BJ (cell line): ENCODE data around the gene CLRN3. TPM values are rescaled to one million over a fixed set of nuclear protein-coding genes. Genes with fewer than 3 reads are reported as not detected.

ENCODE experiments used
- CTCF ChIA-PET: fragments of 350-600 bp; formaldehyde crosslinking; extraction: SDS; loops from one replicate; lab custom pipeline; 2021; ENCODE audit warnings: antibody characterized with exemption, inconsistent platforms; lab: Yijun Ruan, JAX
- POLR2A ChIA-PET: fragments of 300-600 bp; sonication (Branson Sonifier 250); formaldehyde crosslinking; extraction: SDS; loops from one replicate; lab custom pipeline; 2021; ENCODE audit warnings: antibody characterized with exemption; lab: Charles Lee
- DNase-seq: peaks from one replicate; pipeline ENCODE4 v3.0.0-alpha.2; 2011; ENCODE audit warnings: low read depth
- H3K27me3 ChIP-seq: 2 replicates; pipeline ENCODE4 v1.6.0; 2011; ENCODE audit warnings: low read length; ENCODE audit not compliant: control insufficient read depth, insufficient read depth
- H3K36me3 ChIP-seq: 2 replicates; pipeline ENCODE4 v1.5.1; 2011; ENCODE audit warnings: low read length; ENCODE audit not compliant: control insufficient read depth, insufficient read depth
- H3K4me3 ChIP-seq: 2 replicates; pipeline ENCODE4 v1.5.1; 2011; ENCODE audit warnings: low read depth, mild to moderate bottlenecking, control low read depth, low read length
- polyA plus RNA-seq: library from polyadenylated mRNA; depleted of rRNA; stranded (reverse); fragments of >200 nt; gene quantifications from 2 replicates; pipeline ENCODE4 v1.2.3, GENCODE V29; 2011
- TF ChIP-seq, protein P1 (sequence below): IDR thresholded peaks from 2 replicates; pipeline ENCODE4 v1.5.1; 2011; ENCODE audit warnings: low read depth, mild to moderate bottlenecking, control low read depth, inconsistent platforms, low read length, moderate library complexity; ENCODE audit not compliant: insufficient read depth

CLRN3 gene
- polyA plus RNA-seq, 1 experiment = not detected

DNA sequence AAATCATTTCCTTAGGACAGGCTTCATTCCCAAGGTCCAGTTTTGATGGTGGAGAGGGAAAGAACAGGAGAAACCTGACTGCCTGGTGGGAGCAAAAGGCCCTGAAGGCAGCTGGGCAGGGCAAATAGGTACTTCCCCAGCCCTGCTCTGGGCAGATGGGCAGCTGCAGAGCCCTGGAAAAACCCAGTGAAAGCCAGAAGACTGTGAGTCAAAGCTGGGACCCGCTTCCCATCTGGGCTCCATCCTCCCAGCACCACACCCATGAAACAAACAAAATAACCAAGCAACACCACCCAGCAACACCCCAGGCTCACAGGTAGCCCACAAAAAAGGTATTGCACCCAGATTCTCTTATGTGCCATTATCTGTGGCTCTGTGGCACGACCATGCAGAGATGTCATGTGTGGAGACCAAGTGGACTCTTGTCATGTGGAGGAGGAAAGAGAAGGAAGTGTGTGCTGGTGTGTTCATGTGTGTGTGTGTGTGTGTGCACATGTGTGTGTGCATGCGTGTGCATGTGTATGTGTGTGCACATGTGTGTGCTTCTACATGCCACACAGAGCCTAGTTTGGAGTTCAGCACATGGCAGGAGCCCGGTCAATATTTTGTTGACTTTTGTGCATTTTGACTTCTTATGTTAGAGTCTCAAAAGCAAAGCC lies 9.8 kb downstream of the CLRN3 start:
- H3K36me3 ChIP-seq = no peaks in the 10 kb centered on the region
- ChIA-PET POLR2A (no interaction called here), CTCF (no interaction called here)
- no peak for DNase-seq
- H3K4me3 ChIP-seq = no peak overlapping the region
- H3K27me3 ChIP-seq = peaks cover under 1% of the 10 kb centered on the region; the same call in 1 of the 2 replicates
- TF ChIP-seq, protein P1, sequence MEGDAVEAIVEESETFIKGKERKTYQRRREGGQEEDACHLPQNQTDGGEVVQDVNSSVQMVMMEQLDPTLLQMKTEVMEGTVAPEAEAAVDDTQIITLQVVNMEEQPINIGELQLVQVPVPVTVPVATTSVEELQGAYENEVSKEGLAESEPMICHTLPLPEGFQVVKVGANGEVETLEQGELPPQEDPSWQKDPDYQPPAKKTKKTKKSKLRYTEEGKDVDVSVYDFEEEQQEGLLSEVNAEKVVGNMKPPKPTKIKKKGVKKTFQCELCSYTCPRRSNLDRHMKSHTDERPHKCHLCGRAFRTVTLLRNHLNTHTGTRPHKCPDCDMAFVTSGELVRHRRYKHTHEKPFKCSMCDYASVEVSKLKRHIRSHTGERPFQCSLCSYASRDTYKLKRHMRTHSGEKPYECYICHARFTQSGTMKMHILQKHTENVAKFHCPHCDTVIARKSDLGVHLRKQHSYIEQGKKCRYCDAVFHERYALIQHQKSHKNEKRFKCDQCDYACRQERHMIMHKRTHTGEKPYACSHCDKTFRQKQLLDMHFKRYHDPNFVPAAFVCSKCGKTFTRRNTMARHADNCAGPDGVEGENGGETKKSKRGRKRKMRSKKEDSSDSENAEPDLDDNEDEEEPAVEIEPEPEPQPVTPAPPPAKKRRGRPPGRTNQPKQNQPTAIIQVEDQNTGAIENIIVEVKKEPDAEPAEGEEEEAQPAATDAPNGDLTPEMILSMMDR = no peak

DNA sequence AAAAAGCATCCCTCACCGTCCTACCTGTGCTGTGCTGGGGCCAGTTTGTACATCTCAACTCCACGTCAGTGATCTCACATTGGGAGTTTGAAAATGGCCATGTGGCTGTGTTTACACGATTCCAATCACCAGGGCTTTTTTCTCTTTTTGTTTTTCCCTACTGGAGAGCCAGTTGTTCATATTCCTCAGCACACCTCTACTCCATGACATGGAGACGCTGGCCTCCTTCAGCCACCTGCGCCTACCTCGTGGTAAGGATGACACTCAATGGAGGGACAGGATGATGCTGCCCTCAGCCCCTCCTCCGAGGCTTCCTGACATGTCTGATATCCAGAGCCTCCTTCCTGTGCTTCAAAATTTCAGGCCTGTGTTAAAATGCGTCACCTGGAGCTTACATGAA lies 10.3 kb downstream of the CLRN3 start:
- no peak overlapping the region for H3K4me3 ChIP-seq
- H3K27me3 ChIP-seq = no peaks in the 10 kb centered on the region
- ChIA-PET POLR2A (no interaction called here), CTCF (no interaction called here)
- no peaks in the 10 kb centered on the region for H3K36me3 ChIP-seq
- DNase-seq = no peak
- TF ChIP-seq, protein P1 = no peak

DNA sequence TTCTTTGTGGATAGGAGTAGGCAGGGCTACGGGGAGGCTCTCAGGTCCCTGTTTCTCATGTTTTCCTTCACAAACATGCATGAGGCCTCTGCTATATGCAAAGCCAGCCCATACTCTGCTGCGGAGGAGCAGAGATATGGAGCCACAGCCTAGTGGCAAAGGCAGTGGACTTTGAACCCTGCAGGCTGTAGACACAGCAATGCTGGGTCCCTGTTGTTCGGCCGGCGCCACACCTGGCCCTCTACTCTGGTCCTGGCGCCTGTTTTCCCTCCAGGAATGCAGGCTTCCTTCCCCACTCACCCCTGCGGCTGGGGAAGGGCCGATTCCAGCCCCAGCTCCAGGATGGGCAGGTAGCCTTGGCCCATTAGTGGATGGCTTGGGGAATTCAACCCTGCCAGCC lies 11.5 kb downstream of the CLRN3 start:
- H3K4me3 ChIP-seq = no peak overlapping the region
- ChIA-PET CTCF (no interaction called here), POLR2A (no interaction called here)
- DNase-seq = no peak
- no peaks in the 10 kb centered on the region for H3K27me3 ChIP-seq
- no peaks in the 10 kb centered on the region for H3K36me3 ChIP-seq
- TF ChIP-seq, protein P1 = no peak

DNA sequence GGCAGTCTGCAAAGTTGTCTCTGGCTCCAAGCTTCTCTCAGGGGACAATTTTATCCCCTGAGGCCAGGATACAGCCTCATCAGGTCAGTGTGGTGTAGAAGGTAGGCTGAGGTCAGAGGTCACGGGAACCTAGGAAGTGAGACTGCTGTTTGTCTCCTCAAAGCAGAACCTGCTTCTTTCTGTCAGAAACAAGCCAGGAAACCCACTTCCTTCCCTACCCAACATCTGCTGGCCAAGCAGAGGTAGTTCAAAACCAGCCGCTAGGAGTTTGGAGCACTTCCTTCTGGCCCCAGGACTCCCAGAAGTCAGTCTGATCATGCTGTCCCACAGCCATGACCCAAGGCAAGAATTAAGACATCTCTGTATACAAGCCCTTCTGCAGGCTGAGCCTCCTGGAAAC lies 12.2 kb downstream of the CLRN3 start:
- Histone ChIP-seq H3K4me3 (no peak overlapping the region), H3K36me3 (no peaks in the 10 kb centered on the region), H3K27me3 (no peaks in the 10 kb centered on the region)
- ChIA-PET CTCF (no interaction called here), POLR2A (no interaction called here)
- no peak for DNase-seq
- TF ChIP-seq, protein P1 = no peak

DNA sequence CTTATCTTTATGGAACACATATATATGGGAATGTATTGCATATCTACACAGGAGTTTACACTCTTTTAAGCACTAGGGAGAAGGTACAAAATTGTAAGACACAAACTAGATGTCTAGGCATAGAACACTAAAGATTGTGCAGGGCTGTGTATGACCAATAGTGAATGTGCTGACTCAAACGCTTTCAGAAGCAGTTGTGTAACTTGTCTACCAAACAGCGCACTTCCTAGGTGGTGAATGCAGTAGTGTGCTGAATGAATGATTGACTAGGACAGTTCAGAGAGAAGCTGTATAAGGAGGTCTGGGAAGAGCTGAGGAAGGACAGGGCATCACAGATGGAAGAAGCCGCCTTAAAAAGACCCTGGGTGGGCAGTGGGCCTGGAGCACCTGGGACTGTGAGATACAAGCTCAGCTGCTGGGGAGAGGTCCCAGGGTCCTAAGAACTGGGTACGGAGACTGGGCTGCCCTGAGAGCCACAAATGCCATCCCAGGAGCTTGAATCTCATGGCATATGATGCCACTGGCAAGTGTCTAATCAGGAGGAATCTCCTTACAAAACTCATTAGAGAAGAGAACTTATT lies 14.2 kb downstream of the CLRN3 start:
- H3K4me3 ChIP-seq = no peak overlapping the region
- ChIA-PET POLR2A (no interaction called here), CTCF (no interaction called here)
- TF ChIP-seq, protein P1 = no peak
- H3K27me3 ChIP-seq = no peaks in the 10 kb centered on the region; the same call in 1 of the 2 replicates
- DNase-seq = no peak
- H3K36me3 ChIP-seq = no peaks in the 10 kb centered on the region
